ENCODE data around the gene RMND5A. TPM values are rescaled to one million over a fixed set of nuclear protein-coding genes. Genes with fewer than 3 reads are reported as not detected.

The RMND5A gene
- total RNA-seq, 1 donor from 2014 or later, result 49.1 TPM

- DNase-seq (ENCODE audit: low read depth, low spot score), result no peak
These were observed 70.8 kb downstream of the RMND5A start, which contains the start of gene CD8A for GRCh38 chr2:86790676-86791572. CD8A (minus strand) TSS chr2:86790913; CDS start chr2:86790825, 88 bp downstream.

- DNase-seq (ENCODE audit: low read depth, low spot score), result no peak
These were observed 71.5 kb downstream of the RMND5A start for GRCh38 chr2:86791573-86791972.

GRCh38 chr2:86793752-86794151, 73.7 kb downstream of the RMND5A start:
- DNase-seq (ENCODE audit: low read depth, low spot score), result no peak

GRCh38 chr2:86794861-86795260, 74.8 kb downstream of the RMND5A start:
- no peak for DNase-seq (ENCODE audit: low read depth, low spot score)

GRCh38 chr2:86800856-86801567, 80.9 kb downstream of the RMND5A start:
- no peak for DNase-seq (ENCODE audit: low read depth, low spot score)

- no peak for DNase-seq (ENCODE audit: low read depth, low spot score)
These were observed 86.2 kb downstream of the RMND5A start for GRCh38 chr2:86806059-86806857.

GRCh38 chr2:86807133-86807467, 87.0 kb downstream of the RMND5A start:
- no peak for DNase-seq (ENCODE audit: low read depth, low spot score)

GRCh38 chr2:86807468-86808275, 87.6 kb downstream of the RMND5A start:
- DNase-seq (ENCODE audit: low read depth, low spot score), result no peak

GRCh38 chr2:86808315-86809161, 88.4 kb downstream of the RMND5A start:
- peak; percentile 24 for DNase-seq (ENCODE audit: low read depth, low spot score)

GRCh38 chr2:86809481-86810121, 89.5 kb downstream of the RMND5A start:
- DNase-seq (ENCODE audit: low read depth, low spot score), result no peak

GRCh38 chr2:86815611-86816010, 95.5 kb downstream of the RMND5A start:
- no peak for DNase-seq (ENCODE audit: low read depth, low spot score)

GRCh38 chr2:86818114-86818801, 98.2 kb downstream of the RMND5A start:
- DNase-seq (ENCODE audit: low read depth, low spot score), result no peak

- no peak for DNase-seq (ENCODE audit: low read depth, low spot score)
These were observed 98.9 kb downstream of the RMND5A start for GRCh38 chr2:86818957-86819356.

- DNase-seq (ENCODE audit: low read depth, low spot score), result no peak
These were observed 101.2 kb downstream of the RMND5A start for GRCh38 chr2:86821306-86821705.

GRCh38 chr2:86821842-86822241, 101.8 kb downstream of the RMND5A start:
- no peak for DNase-seq (ENCODE audit: low read depth, low spot score)

GRCh38 chr2:86822668-86823345, 102.7 kb downstream of the RMND5A start:
- no peak for DNase-seq (ENCODE audit: low read depth, low spot score)

GRCh38 chr2:86825036-86825692, 105.1 kb downstream of the RMND5A start:
- no peak for DNase-seq (ENCODE audit: low read depth, low spot score)

All from pulmonary artery endothelial cell (primary cell).